Measurements from ENCODE around the gene NFIA.
A peak's percentile ranks its signal among the peaks of the same experiment; 100 is the strongest.

Gene NFIA

GRCh38 chr1:61225478-61225877 lies 143.1 kb downstream of the NFIA start:
- DNase-seq: no peak

GRCh38 chr1:61226791-61227567 lies 144.6 kb downstream of the NFIA start:
- peak; percentile 48 for DNase-seq

- DNase-seq: peak; percentile 41
Measured at GRCh38 chr1:61227857-61228550, 145.6 kb downstream of the NFIA start.

- no peak for DNase-seq
Measured at GRCh38 chr1:61230523-61230922, 148.2 kb downstream of the NFIA start.

GRCh38 chr1:61231795-61232194 lies 149.4 kb downstream of the NFIA start:
- peak; percentile 55 for DNase-seq

- DNase-seq: no peak
Measured at GRCh38 chr1:61233121-61233660, 150.8 kb downstream of the NFIA start.

GRCh38 chr1:61234587-61234919 lies 152.2 kb downstream of the NFIA start:
- no peak for DNase-seq

- no peak for DNase-seq
Measured at GRCh38 chr1:61237147-61237546, 154.8 kb downstream of the NFIA start.

GRCh38 chr1:61237659-61238358 lies 155.4 kb downstream of the NFIA start:
- no peak for DNase-seq

GRCh38 chr1:61238359-61238665 lies 156.0 kb downstream of the NFIA start:
- DNase-seq: peak; percentile 57

- no peak for DNase-seq
Measured at GRCh38 chr1:61240878-61241277, 158.5 kb downstream of the NFIA start.

- peak; percentile 79 for DNase-seq
Measured at GRCh38 chr1:61241411-61241838, 159.1 kb downstream of the NFIA start.

GRCh38 chr1:61241973-61242381 lies 159.6 kb downstream of the NFIA start:
- no peak for DNase-seq

- DNase-seq: peak; percentile 57
Measured at GRCh38 chr1:61244114-61244513, 161.8 kb downstream of the NFIA start.

- no peak for DNase-seq
Measured at GRCh38 chr1:61245696-61246400, 163.5 kb downstream of the NFIA start.

GRCh38 chr1:61247051-61247825 lies 164.9 kb downstream of the NFIA start:
- DNase-seq: peak; percentile 36

- DNase-seq: peak; percentile 66
Measured at GRCh38 chr1:61247881-61248752, 165.8 kb downstream of the NFIA start.

GRCh38 chr1:61250933-61251332 lies 168.6 kb downstream of the NFIA start:
- DNase-seq: no peak

- DNase-seq: peak; percentile 98
Measured at GRCh38 chr1:61253059-61253735, 170.8 kb downstream of the NFIA start.

- peak; percentile 66 for DNase-seq
Measured at GRCh38 chr1:61253912-61254633, 171.7 kb downstream of the NFIA start.
